Measurements from ENCODE around the gene SPRN. TPM values are rescaled to one million over a fixed set of nuclear protein-coding genes. Genes with fewer than 3 reads are reported as not detected.
"Not testable (repeated sequence)": the region's sequence is repeated elsewhere in the genome, so short reads cannot be mapped to it uniquely, and the experiment has no call there.

SPRN gene
- total RNA-seq, 1 donor from 2014 or later, result not detected

DNA sequence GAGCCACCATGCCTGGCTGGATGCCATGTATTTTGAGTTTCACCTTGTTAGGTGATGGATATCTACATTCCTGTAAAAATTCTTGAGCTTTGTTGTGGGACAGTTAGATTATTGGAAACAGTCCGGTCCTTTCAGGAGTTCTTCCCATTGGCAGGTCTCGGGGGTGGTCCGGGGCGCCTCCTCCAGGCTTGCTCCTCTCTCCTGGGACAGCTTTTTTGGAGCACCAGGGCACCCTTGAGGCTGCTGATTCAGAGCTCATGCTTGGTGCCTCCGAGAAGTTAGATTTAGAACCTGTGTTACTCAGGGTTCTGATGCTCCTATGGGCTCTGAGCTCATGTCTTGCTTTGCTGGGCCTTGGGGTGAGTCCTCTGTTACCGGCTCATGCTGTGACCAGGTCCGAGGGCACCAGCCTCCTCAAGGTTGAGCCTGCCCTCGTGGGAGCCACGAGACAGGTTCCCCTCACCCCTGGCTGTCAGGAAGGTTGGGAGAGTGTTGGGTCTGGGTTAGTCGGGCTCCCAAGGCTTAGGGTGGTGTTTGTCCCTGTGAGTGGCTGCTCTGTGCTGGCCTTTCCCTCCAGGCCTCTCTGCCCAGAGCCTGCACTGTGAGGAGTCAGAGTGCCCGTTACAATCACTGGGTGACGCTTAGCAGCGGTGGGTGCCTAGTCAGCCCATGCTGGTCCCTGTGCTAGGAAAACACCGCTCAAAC, 6.0 kb downstream of the SPRN start:
- TF ChIP-seq POLR2A (IDR thresholded peaks at IDR 0.05) (no peak), CTCF (IDR thresholded peaks at IDR 0.05) (no peak), POLR2AphosphoS5 (IDR thresholded peaks at IDR 0.05; ENCODE audit: insufficient read depth in 1 of 2, low read depth in 1 of 2) (no peak)
- Histone ChIP-seq H3K27ac (no peak overlapping the region), H3K4me1 (no peaks in the 10 kb centered on the region), H3K9me3 (no peaks in the 10 kb centered on the region), H3K4me3 (no peak overlapping the region), H3K27me3 (no peaks in the 10 kb centered on the region), H3K36me3 (peaks cover 4 to 8% of the 10 kb centered on the region in 2 donors)
- intact Hi-C loops (cut with DNase I), result no loop called here
- DNase-seq (ENCODE audit: extremely low spot score in 2 of 2), result no peak

GRCh38 chr10:133415752-133416151, 8.7 kb downstream of the SPRN start:
- DNase-seq (ENCODE audit: extremely low spot score in 2 of 2), result no peak
- intact Hi-C loops (cut with DNase I), result no loop called here
- H3K36me3 ChIP-seq, result peaks cover 4 to 35% of the 10 kb centered on the region in 2 donors

DNA sequence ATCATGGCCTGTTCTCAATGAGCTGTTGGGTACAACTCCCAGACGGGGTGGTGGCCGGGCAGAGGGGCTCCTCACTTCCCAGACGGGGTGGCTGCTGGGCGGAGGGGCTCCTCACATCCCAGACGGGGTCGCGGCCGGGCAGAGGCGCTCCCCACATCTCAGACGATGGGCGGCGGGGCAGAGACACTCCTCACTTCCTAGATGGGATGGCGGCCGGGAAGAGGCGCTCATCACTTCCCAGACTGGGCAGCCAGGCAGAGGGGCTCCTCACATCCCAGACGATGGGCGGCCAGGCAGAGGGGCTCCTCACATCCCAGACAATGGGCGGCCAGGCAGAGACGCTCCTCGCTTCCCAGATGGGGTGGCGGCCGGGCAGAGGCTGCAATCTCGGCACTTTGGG, 10.0 kb downstream of the SPRN start:
- H3K4me3 ChIP-seq; intact Hi-C loops (cut with DNase I); H3K27me3 ChIP-seq; H3K27ac ChIP-seq; H3K4me1 ChIP-seq; DNase-seq (ENCODE audit: extremely low spot score in 2 of 2): not testable (repeated sequence)
- peaks cover 19% of the 10 kb centered on the region for H3K9me3 ChIP-seq
- H3K36me3 ChIP-seq, result peaks cover 0 to 49% of the 10 kb centered on the region in 2 donors

More at GRCh38 chr10:133415752-133416151, 8.7 kb downstream of the SPRN start:
- TF ChIP-seq CTCF (IDR thresholded peaks at IDR 0.05) (no peak), POLR2A (IDR thresholded peaks at IDR 0.05) (no peak), POLR2AphosphoS5 (IDR thresholded peaks at IDR 0.05; ENCODE audit: insufficient read depth in 1 of 2, low read depth in 1 of 2) (no peak)
- Histone ChIP-seq H3K4me1 (no peaks in the 10 kb centered on the region), H3K27ac (no peak overlapping the region), H3K9me3 (peaks cover 19% of the 10 kb centered on the region), H3K27me3 (no peaks in the 10 kb centered on the region), H3K4me3 (no peak overlapping the region)

- H3K4me1 ChIP-seq, result no peaks in the 10 kb centered on the region
- H3K9me3 ChIP-seq, result peaks cover 19% of the 10 kb centered on the region
- H3K36me3 ChIP-seq, result peaks cover 0 to 68% of the 10 kb centered on the region in 2 donors
- no peak for DNase-seq (ENCODE audit: extremely low spot score in 2 of 2)
- TF ChIP-seq CTCF (IDR thresholded peaks at IDR 0.05) (no peak), POLR2A (IDR thresholded peaks at IDR 0.05) (no peak), POLR2AphosphoS5 (IDR thresholded peaks at IDR 0.05; ENCODE audit: insufficient read depth in 1 of 2, low read depth in 1 of 2) (no peak)
- no peak overlapping the region for H3K4me3 ChIP-seq
- no peaks in the 10 kb centered on the region for H3K27me3 ChIP-seq
- intact Hi-C loops (cut with DNase I), result no loop called here
- H3K27ac ChIP-seq, result no peak overlapping the region
Measured at GRCh38 chr10:133412381-133412711, 12.1 kb downstream of the SPRN start.

DNA sequence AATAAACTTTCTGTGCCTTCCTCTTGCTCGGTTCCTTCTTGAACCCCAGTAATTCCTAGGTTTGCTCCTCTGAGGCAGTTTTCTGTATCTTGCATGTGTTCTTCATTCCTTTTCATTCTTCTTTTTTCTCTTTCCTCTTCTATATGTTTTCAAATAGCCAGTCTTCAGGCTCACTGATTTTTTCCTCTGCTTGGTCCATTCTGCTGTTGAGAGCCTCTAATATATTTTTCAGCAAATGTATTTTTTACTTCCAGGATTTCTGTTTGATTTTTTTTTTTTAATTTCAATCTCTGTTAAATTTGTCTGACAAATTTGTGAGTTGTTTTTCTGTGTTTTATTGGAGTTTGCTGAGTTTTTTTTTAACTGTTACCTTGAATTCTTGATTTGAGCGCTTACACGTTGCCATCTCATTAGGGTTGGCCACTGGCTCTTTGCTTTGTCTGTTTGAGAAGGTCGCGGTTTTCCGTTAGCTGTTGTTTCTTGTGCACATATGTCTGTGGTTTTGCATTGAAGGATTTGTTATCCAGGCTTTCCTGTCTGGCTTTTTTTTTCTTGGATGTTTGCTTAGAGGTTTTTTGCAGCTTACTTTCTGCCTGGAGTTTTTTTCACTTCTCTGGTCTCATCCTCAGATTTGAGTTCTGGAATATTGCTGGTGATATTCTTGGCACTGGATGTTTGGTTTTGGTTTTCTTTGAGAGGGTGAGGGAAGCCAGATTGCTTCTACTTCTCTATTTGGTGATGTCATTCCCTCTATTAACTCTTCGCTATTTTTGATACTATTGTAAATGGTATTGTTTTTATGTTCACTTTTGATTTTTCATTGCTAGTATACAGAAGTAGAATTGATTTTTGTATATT, 12.7 kb downstream of the SPRN start:
- no peak for DNase-seq (ENCODE audit: extremely low spot score in 2 of 2)

More for the DNA sequence above, 12.7 kb downstream of the SPRN start:
- Histone ChIP-seq H3K4me3 (no peak overlapping the region), H3K27ac (no peak overlapping the region), H3K36me3 (peaks cover 0 to 68% of the 10 kb centered on the region in 2 donors), H3K27me3 (no peaks in the 10 kb centered on the region), H3K4me1 (no peaks in the 10 kb centered on the region), H3K9me3 (peaks cover 19% of the 10 kb centered on the region)
- intact Hi-C loops (cut with DNase I), result no loop called here
- TF ChIP-seq CTCF (IDR thresholded peaks at IDR 0.05), result no peak
